ENCODE measurements around the gene DNAL4.
A peak's percentile ranks its signal among the peaks of the same experiment; 100 is the strongest.

Gene DNAL4

DNA sequence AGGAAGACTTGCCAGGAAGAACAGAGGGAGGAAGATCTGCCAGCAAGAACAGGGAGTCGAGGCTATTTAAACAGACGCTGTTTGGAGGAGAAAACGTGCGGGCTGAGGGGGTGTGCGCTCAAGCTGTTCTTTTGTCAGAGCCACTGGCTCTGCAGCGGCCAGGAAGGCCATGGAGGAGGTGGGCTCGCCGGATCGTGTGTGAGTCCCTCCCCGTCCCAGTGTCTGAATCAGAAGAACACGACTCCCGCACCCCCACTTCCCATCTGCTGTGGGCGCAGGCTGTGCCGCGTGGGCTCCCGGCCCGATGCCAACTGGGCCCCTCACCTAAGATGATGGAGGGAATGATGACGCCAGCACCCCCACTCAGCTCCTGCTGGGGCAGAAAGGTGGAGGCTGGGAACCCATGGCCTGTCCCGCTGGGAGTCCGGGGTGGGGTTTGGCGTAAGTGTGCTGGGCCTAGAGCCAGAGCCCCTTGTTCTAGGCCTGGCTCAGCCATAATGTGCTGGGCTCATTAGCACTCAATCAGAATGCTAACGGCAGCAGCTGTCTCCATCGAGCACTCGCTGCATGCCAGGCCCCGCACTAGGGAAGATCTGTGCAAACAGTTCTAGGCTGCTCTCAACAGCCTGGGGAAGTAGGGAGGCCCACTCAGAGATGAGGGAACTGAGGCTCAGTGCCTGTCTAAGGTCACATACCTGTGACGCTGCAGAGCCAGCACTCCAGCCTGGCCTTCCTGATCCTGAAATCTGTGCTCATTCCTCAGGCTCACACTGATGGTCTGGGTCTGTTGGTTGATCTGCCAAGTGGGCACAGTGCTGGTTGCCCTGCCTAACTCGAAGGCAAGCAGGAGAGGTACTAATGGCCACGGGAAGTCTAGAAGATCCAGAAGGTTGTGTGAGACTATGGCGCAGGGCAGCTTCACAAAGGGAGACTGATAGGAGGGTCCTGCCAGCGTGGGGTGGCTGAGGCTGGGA, 38.3 kb upstream of the DNAL4 start:
- TF ChIP-seq, protein P1, sequence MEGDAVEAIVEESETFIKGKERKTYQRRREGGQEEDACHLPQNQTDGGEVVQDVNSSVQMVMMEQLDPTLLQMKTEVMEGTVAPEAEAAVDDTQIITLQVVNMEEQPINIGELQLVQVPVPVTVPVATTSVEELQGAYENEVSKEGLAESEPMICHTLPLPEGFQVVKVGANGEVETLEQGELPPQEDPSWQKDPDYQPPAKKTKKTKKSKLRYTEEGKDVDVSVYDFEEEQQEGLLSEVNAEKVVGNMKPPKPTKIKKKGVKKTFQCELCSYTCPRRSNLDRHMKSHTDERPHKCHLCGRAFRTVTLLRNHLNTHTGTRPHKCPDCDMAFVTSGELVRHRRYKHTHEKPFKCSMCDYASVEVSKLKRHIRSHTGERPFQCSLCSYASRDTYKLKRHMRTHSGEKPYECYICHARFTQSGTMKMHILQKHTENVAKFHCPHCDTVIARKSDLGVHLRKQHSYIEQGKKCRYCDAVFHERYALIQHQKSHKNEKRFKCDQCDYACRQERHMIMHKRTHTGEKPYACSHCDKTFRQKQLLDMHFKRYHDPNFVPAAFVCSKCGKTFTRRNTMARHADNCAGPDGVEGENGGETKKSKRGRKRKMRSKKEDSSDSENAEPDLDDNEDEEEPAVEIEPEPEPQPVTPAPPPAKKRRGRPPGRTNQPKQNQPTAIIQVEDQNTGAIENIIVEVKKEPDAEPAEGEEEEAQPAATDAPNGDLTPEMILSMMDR (IDR thresholded peaks at IDR 0.05; ENCODE audit: low read depth, low read length), result no peak
- no peak for DNase-seq (ENCODE audit: low read depth in 2 of 2)
- no peak overlapping the region for H3K4me3 ChIP-seq (replicated peaks in 1 of 2; ENCODE audit: low read depth in 2 of 2, low read length in 2 of 2)

- TF ChIP-seq, protein P1 (IDR thresholded peaks at IDR 0.05; ENCODE audit: low read depth, low read length), result no peak
- DNase-seq (ENCODE audit: low read depth in 2 of 2), result peak; percentile 66 to 84
- H3K4me3 ChIP-seq (replicated peaks in 1 of 2; ENCODE audit: low read depth in 2 of 2, low read length in 2 of 2), result no peak overlapping the region
Measured at GRCh38 chr22:38831166-38831945, 37.4 kb upstream of the DNAL4 start.

- DNase-seq (ENCODE audit: low read depth in 2 of 2), result no peak
- H3K4me3 ChIP-seq (replicated peaks in 1 of 2; ENCODE audit: low read depth in 2 of 2, low read length in 2 of 2), result no peak overlapping the region
- TF ChIP-seq, protein P1 (IDR thresholded peaks at IDR 0.05; ENCODE audit: low read depth, low read length), result no peak
Measured at GRCh38 chr22:38830845-38831108, 36.8 kb upstream of the DNAL4 start.

- DNase-seq (ENCODE audit: low read depth in 2 of 2), result no peak
- no peak overlapping the region for H3K4me3 ChIP-seq (replicated peaks in 1 of 2; ENCODE audit: low read depth in 2 of 2, low read length in 2 of 2)
- TF ChIP-seq, protein P1 (IDR thresholded peaks at IDR 0.05; ENCODE audit: low read depth, low read length), result no peak
Measured at GRCh38 chr22:38830026-38830844, 36.3 kb upstream of the DNAL4 start.

DNA sequence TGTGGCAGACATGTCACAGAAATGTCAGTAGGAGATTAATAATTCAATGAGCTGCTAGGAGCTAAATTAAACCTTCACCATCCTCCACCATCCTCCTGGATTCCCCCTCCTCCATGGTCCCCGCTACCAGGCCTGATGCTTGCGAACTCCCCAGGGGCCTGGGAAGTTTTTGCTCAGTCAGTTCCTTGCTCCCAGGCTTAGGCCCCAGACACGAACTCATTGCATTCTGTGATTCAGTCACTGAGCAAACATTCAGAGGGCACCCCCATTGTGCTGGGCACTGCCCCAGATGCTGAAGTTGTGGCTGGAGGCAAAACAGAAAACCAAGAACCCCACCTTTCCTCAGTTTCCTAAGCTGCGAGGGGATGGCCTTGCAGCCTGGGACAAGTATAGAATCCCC, 35.5 kb upstream of the DNAL4 start:
- no peak for DNase-seq (ENCODE audit: low read depth in 2 of 2)
- H3K4me3 ChIP-seq (replicated peaks in 1 of 2; ENCODE audit: low read depth in 2 of 2, low read length in 2 of 2), result no peak overlapping the region
- TF ChIP-seq, protein P1 (IDR thresholded peaks at IDR 0.05; ENCODE audit: low read depth, low read length), result no peak

DNA sequence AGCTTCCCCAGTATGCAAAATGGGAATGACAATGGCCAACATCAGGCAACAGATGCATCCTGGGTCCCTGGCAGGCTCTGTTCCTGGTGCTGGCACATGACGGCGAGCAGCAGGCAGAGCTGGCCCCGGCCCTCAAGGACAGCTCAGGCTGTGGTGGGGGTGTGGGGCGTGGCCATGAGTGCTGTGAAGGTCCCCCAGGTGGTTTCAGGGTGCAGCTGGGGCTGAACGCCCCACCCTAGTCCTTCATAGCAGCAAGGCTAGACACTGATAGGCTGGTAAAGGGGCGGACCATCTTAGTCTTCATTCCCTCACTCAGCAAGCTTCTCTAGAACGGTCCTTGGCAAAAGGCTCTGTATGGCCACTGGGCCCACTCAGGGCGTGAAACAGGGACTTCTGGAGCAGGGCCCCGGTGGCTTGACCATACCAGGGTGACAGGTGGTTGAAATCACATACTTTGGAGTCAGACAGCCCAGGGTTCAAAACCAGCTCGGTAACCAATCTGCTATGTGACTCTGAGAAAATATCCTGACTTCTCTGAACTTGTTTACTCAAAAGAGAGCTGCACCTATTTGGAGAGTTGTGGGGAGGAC, 34.8 kb upstream of the DNAL4 start:
- TF ChIP-seq, protein P1 (IDR thresholded peaks at IDR 0.05; ENCODE audit: low read depth, low read length), result no peak
- no peak for DNase-seq (ENCODE audit: low read depth in 2 of 2)
- H3K4me3 ChIP-seq (replicated peaks in 1 of 2; ENCODE audit: low read depth in 2 of 2, low read length in 2 of 2), result no peak overlapping the region
